Coronary artery (tissue), 2 donors: Measurements from ENCODE around the gene KIAA0825.

ENCODE experiments used
- DNase-seq: peaks from one replicate; pipeline ENCODE4 v3.0.0-alpha.2; 2017; ENCODE audit warnings: low spot score
- H3K27ac ChIP-seq, 2 donors: fragments of 200-600 bp; sonication (generic); one replicate each; pipeline ENCODE4 v1.5.1; 2016 to 2019
- H3K4me3 ChIP-seq: fragments of 200-600 bp; sonication (generic); 2 replicates; pipeline ENCODE4 v1.5.1; 2016; ENCODE audit warnings: mild to moderate bottlenecking, moderate library complexity
- TF ChIP-seq, protein P1 (sequence below): fragments of 200-600 bp; sonication (generic); IDR thresholded peaks from one replicate; pipeline ENCODE4 v1.5.1; 2019; ENCODE audit warnings: antibody characterized with exemption

The KIAA0825 gene

DNA sequence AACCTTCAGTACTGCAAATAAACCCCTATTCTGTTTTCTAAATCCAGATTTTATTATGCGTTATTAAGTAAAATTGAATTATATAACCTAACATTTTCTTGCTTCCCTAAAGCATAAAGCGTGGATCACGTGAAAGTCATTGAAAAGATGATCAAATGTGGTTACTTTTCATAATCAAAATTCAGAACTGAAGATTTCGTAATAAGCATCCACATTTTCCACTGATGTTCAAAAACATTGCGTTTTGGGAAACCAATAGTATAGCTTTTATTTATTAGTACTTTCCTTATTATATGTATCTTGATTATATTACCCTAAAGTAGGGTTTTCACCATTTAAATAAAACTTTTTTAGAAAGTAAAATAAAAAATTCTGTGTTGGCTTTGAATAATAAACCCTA is 1.9 kb upstream of the KIAA0825 start:
- TF ChIP-seq, protein P1, sequence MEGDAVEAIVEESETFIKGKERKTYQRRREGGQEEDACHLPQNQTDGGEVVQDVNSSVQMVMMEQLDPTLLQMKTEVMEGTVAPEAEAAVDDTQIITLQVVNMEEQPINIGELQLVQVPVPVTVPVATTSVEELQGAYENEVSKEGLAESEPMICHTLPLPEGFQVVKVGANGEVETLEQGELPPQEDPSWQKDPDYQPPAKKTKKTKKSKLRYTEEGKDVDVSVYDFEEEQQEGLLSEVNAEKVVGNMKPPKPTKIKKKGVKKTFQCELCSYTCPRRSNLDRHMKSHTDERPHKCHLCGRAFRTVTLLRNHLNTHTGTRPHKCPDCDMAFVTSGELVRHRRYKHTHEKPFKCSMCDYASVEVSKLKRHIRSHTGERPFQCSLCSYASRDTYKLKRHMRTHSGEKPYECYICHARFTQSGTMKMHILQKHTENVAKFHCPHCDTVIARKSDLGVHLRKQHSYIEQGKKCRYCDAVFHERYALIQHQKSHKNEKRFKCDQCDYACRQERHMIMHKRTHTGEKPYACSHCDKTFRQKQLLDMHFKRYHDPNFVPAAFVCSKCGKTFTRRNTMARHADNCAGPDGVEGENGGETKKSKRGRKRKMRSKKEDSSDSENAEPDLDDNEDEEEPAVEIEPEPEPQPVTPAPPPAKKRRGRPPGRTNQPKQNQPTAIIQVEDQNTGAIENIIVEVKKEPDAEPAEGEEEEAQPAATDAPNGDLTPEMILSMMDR, result no peak
- DNase-seq, result no peak
- no peak overlapping the region for H3K4me3 ChIP-seq
- H3K27ac ChIP-seq, result no peak overlapping the region

DNA sequence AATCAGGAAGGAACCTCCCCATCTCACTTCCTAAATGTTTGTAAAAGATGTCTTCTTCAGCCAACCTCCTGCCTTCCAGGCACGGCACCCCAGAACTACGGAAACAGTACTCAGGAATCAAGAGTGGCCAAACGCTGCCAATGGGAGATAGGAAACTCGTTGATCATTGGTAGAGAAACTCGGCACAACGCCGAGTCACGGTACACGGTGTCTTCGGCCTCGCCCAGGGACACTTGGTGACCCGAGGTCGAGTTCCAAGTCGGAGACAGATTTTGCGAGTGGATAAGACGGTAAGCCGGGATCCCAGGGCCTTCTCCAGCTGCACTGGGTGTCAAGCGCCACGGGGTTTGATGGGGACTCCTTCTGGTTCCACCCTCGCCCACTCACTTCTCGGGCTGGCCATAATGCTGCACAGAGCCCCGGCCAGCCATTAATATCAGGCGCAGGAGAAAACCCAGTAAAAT is 343 bp downstream of the KIAA0825 start:
- no peak for DNase-seq
- H3K27ac ChIP-seq, result peak overlapping the region; percentile 4 to 85
- H3K4me3 ChIP-seq, result peak overlapping the region; percentile 88
- TF ChIP-seq, protein P1, result no peak

DNA sequence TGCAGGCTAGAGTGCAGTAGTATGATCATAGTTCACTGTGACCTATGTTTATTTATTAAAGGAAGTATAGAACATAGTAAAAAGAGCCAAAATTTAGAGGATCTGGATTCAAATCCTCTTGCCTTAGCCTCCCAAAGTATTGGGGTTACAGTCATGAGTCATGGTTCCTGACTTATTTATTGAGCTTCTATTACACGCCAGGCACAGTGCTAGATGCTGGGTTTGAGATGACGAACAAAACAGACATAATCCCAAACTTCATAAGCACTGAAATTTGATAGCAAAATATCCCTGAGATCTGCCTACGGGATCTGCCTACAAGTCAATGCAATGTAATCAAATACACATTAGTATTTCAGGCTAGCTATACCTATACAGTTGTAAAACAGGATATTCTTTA is 2.5 kb downstream of the KIAA0825 start:
- TF ChIP-seq, protein P1, result no peak
- Histone ChIP-seq H3K27ac (no peak overlapping the region), H3K4me3 (no peak overlapping the region)
- no peak for DNase-seq

DNA sequence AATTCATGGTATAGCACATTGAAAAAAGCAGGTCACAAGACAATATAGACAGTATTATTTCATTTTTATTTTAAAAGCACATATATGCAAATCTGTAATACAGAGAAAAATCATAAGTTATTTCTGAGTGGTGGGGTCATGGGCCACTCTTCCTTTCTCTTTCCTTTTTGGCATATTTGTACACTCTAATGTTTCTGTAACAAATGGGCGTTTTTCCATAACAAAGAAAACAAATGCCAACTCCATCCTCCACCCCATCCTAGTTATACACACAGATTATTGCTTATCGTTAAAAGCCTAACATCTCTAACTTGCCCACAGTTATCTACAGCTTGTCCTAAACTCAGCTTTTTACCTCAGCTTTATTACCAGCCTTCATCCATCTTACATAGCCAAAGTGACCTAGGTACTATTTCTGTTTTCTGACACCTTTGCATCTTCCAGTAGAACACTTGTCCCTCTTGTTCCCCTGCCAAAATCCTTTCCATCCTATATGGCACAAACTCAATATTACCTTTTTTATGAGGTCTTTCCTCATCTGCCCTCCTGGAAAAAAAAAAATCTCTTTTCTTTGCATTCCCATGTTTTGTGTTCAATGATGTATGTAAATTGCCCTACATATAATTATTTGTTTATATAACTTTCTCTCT is 4.1 kb downstream of the KIAA0825 start:
- no peak for DNase-seq
- TF ChIP-seq, protein P1, result no peak

DNA sequence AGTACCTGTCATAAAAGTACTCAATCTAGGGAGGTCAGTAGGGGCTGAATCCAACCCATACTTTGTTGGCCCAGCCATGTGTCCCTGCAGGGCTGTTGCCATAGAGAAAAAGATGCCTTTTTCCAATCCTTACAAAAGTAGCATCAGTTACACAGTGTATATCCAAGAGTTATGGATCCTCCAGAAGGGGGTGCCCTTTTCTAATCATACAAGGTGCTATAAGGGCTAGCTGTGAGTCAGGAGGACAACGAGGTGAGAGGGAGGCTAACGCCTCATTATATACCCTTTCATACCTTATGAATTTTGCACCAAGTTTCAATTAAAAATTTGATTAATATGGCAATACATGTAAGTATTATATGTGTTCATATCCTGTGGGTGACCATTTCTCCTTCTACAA is 4.8 kb downstream of the KIAA0825 start:
- TF ChIP-seq, protein P1, result no peak
- DNase-seq, result no peak
- Histone ChIP-seq H3K27ac (no peak overlapping the region), H3K4me3 (no peak overlapping the region)

More for the DNA sequence above, 4.1 kb downstream of the KIAA0825 start:
- no peak overlapping the region for H3K4me3 ChIP-seq
- no peak overlapping the region for H3K27ac ChIP-seq

DNA sequence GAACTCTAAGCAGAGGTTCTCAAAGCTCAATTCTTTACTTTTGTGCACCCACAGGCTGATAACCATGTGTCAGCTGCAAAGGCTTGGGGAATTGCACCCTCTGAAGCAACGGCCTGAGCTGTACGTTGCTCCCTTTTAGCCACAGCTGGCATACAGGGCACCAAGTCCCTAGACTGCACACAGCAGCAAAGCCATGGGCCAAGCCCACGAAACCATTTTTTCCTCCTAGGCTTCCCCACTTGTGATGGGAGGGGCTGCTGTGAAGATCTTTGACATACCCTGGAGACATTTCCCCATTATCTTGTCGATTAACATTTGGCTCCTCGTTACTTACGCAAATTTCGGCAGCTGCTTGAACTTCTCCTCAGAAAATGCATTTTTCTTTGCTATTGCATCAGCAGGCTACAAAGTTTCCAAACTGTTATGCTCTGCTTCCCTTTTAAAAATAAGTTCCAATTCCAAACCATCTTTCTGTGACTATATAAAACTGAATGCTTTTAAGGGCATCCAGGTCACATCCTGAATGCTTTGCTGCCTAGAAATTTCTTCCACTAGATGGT is 23.0 kb downstream of the KIAA0825 start:
- no peak overlapping the region for H3K4me3 ChIP-seq
- DNase-seq, result no peak
- TF ChIP-seq, protein P1, result no peak
- H3K27ac ChIP-seq, result no peak overlapping the region
